CD4-positive, alpha-beta T cell treated with Interleukin-15 for 4 hours (primary cell): ENCODE data around the gene VILL.

Experiments
- DNase-seq: peaks from one replicate; pipeline ENCODE4 v3.0.0-alpha.2; 2020; ENCODE audit warnings: low spot score

The VILL gene

GRCh38 chr3:37990527-37990926 lies at the start of gene VILL:
TSS of gene VILL (plus strand) at chr3:37990786. CDS start at chr3:37993673, 2,887 bp downstream.
- no peak for DNase-seq

GRCh38 chr3:37941608-37942508 lies 48.7 kb upstream of the VILL start:
- no peak for DNase-seq

GRCh38 chr3:37942646-37943045 lies 47.9 kb upstream of the VILL start:
- DNase-seq, result no peak

- no peak for DNase-seq
Measured at GRCh38 chr3:37943126-37943525, 47.5 kb upstream of the VILL start.

- DNase-seq, result no peak
Measured at GRCh38 chr3:37943631-37944314, 46.8 kb upstream of the VILL start.

- DNase-seq, result no peak
Measured at GRCh38 chr3:37944391-37944842, 46.2 kb upstream of the VILL start.

- DNase-seq, result no peak
Measured at GRCh38 chr3:37945156-37945806, 45.3 kb upstream of the VILL start.

- DNase-seq, result no peak
Measured at GRCh38 chr3:37945807-37946530, 44.6 kb upstream of the VILL start.

- DNase-seq, result no peak
Measured at GRCh38 chr3:37946531-37946889, 44.1 kb upstream of the VILL start.

GRCh38 chr3:37949866-37950265 lies 40.7 kb upstream of the VILL start:
- DNase-seq, result no peak

- no peak for DNase-seq
Measured at GRCh38 chr3:37952564-37952963, 38.0 kb upstream of the VILL start.

GRCh38 chr3:37953226-37953625 lies 37.4 kb upstream of the VILL start:
- DNase-seq, result no peak

GRCh38 chr3:37953707-37954394 lies 36.7 kb upstream of the VILL start:
- no peak for DNase-seq

GRCh38 chr3:37954881-37955280 lies 35.7 kb upstream of the VILL start:
- DNase-seq, result no peak

- no peak for DNase-seq
Measured at GRCh38 chr3:37955918-37956707, 34.5 kb upstream of the VILL start.

- DNase-seq, result no peak
Measured at GRCh38 chr3:37956723-37957538, 33.7 kb upstream of the VILL start.

- no peak for DNase-seq
Measured at GRCh38 chr3:37957539-37957936, 33.0 kb upstream of the VILL start.

GRCh38 chr3:37961622-37962431 lies 28.8 kb upstream of the VILL start:
- DNase-seq, result no peak

GRCh38 chr3:37963016-37963415 lies 27.6 kb upstream of the VILL start:
- DNase-seq, result no peak
